HG02943 (cell line): Measurements from ENCODE around the gene PIEZO2.

ENCODE experiments used
- ATAC-seq: cut with Tn5 transposase; IDR thresholded peaks from one replicate; pipeline ENCODE4 v1.9.1; 2021; ENCODE audit warnings: mild to moderate bottlenecking, low read depth, moderate library complexity; ENCODE audit not compliant: unreplicated experiment

The PIEZO2 gene

DNA sequence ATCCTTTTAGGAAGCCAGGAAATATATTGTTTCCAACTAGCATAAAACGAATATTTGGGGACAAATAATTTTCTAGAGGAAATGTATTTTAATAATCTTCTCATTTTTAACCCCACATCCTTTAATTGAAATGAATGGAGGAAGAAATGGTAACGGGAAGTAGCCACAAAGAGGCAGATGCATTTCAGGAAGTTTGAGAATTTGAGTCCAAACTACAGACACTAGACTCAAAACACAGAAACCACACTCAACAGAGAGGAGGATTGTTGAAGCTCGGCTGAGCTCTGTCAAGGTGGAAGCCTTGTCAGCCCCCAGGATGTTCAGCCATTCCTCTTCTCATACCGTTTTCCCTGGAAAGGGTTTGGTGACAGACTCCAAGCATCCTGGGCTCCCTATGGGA lies 335.0 kb downstream of the PIEZO2 start:
- no peak for ATAC-seq

DNA sequence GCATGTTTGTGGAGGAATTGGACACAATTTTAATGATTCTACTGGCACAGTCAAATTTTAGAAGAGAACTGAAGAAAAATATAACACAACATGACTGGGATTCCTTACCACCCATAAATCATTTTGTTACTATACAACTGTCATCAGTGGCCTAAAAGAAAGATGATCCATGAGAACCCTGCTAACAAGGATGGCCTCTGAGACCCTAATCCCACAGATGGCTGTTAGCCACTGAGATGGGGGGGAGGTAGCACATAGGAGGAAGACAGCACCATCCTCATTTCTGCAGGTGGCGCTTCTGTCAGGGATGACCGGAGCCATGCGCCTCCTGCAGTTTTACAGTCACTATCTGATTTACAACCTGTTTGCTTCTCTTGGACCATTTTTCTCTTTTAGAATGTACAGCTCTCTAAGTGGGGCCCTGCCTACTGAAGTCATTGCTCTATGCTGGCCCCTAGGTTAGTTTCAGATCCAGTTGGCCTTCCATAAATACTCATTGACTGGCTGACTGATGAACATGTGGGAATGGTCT lies 343.7 kb downstream of the PIEZO2 start:
- no peak for ATAC-seq

- ATAC-seq: no peak
These were observed 345.2 kb downstream of the PIEZO2 start for GRCh38 chr18:10804126-10804525.

DNA sequence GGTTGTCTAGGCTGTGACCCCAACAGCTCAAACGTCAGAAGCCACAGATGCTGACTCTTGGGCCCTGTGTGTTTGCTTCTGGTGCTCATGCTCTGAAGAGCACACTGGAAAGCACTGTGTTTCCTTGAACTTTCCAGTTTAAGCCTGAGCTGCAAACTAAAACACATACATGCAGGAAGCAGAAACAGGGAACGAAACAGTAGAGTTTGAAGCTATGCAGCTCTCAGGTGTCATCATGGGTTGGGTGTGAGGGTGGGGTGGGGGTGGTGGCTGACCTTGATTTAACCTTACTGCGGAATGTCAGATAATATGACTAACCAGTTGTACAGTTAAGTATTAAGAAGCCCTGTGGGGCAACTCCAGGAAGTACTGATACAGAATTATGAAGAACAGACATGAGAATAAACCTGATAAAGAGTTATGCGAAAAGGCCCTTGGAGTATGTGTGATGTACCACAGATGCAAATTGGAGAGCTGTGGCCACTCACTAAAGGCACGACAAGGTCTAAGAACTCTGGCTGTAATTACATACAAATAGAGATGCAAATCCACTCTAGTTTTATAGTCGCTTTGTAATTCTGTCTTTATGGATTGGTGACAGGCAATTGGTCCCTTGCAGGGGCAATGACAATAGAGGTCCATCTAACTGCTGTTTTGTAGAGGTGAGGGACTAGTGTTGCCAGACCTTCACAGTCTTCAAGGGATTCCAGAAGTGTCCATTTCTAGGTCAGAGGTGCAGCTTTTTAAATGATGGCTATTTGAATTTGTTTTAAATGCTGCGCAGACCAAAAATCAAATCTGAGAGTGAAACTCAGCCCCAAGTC lies 350.4 kb downstream of the PIEZO2 start:
- no peak for ATAC-seq

- ATAC-seq: no peak
These were observed 351.5 kb downstream of the PIEZO2 start for GRCh38 chr18:10797896-10798295.

- no peak for ATAC-seq
These were observed 354.6 kb downstream of the PIEZO2 start for GRCh38 chr18:10794771-10795170.

DNA sequence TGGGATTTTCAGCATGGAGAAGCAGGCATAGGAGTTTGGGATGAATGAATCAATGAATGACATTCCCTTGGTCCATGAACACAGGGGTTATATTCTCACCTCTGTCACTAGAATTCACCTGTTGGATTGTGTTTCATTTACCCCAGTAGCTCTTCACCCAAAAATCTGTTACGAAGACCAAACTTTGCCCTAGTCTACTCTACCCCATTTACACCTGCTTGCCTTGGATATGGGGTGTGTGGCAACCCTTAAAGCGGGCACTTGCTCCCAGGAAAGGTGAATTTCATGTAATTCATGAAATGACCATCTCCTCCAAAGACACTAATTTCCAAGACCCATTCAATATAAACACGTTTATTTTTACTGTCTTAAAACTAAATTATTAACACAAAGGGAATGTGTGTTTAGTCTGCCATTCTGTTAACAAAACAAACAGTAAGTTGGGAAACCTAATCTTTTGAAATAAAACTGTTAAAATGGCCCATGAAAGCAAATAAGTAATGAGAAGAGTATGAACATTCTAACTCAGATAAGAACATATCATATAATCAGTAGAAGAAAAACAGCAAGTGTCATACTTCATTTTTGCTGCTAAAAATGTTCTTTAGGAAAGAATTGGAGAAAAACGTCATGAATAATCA lies 355.5 kb downstream of the PIEZO2 start:
- no peak for ATAC-seq

DNA sequence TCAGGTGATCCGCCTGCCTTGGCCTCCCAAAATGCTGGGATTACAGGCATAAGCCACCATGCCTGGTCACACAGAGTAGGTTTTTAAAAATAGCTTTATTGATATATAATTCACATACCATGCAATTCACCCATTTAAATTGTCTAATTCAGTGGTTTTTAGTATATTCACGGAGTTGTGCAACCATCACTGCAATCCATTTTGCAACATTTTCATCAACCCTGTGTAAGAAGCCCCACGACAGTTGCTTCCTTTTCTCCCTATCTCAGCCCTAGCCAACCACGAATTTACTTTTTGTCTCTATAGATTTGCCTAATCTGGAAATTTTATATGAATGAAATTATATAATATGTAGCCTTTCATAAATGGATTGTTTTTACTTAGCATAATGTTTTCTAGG lies 357.2 kb downstream of the PIEZO2 start:
- no peak for ATAC-seq

DNA sequence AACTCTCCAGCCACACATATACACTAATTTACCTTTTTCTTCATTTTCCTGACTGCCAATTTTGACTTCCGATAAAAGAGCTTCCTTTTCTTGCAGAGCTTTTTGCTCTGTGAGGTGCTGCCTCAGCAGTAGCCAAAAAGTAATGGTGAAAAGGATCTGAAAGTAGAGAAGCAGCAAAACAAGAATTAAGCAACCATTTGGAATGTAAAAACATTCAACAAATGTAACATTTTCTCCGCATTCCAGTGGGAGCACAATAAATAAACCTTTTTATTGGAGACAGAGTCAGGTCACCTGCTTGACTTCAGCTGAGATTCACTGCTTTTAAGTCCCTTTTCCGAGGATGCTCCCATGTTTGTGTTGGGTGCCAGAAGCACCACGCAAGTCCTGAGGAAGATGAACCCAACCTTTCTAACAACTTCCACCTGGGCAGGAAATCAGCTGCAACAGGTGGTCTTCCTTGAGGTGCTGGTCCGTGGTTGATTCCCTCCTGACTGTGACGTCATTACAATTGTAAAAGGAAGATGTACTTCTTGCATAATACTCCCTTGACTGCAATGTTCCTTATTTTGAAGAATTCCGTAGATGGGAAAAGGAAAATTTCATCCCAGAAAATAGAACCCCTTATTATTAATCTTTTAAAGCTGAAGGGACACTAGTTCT lies 358.1 kb downstream of the PIEZO2 start:
- ATAC-seq: no peak

DNA sequence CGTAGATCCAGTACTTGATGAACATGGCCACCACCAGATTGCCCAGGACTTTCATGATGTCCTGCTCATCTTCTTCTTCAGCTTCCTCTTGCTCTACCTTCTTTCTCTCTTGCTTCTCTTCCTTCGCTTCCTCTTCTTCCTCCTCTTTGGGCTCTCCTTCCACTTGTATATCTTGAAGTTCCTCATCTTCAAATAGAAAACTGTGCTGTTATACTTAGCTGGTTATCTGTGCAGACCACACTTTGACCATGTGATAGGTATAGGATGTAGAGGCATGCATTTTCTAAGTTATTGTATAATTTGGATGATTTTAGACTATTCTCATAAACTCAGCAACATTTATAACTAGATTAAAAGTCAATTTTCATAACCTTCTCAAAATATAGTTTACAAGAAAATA lies 360.2 kb downstream of the PIEZO2 start:
- no peak for ATAC-seq

- peak; percentile 89 for ATAC-seq
These were observed 362.0 kb downstream of the PIEZO2 start for GRCh38 chr18:10787293-10787901.

GRCh38 chr18:10785798-10786197 lies 363.6 kb downstream of the PIEZO2 start:
- ATAC-seq: no peak

DNA sequence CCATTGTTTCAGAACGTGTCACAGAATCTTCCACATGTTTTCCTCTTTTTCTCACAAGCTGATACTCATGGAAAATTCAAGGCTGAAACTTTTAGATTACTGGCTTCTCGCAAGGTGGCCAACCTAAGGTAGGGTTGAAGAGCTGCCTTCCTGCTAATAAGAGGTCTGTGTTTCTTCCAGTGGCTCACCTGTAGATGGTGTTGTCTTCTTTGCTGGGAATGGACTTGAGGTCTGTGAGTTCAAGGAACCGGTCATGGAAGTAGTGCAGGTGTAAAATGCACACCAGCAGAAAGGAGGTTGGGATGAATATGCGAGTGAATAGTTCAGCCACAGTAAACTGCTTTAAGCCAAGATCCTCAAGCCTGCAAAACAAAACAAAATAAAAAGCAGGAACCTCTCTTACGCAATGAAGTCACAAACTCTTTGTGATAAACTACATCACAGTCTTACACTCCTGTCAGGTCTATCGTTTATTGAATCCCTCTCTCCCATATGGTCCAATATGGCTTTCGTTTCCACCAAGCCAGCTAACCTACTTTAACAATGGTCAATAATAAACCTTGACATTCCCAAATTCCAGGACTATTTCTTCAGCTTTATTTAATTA lies 364.7 kb downstream of the PIEZO2 start:
- ATAC-seq: no peak

- ATAC-seq: no peak
These were observed 365.4 kb downstream of the PIEZO2 start for GRCh38 chr18:10783941-10784340.

GRCh38 chr18:10776493-10776892 lies 372.9 kb downstream of the PIEZO2 start:
- ATAC-seq: no peak

DNA sequence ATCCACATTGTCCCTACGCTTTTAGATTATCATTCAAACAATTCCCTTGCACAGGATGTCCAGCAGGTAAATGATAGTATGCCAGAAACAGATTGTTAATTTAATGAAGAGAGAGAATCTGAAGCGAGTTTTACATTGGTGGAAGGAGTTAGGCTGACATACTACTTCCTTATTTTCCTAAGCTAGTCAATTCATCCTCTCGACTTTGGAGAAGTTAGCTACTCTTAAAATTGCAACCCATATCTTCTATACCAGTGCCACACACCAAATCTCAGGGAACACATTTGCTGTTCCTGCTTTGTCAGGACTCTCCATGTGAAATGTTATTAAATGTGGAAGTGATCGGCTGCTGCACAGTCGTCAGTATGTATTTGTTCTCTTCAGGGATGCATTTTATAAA lies 374.3 kb downstream of the PIEZO2 start:
- no peak for ATAC-seq

DNA sequence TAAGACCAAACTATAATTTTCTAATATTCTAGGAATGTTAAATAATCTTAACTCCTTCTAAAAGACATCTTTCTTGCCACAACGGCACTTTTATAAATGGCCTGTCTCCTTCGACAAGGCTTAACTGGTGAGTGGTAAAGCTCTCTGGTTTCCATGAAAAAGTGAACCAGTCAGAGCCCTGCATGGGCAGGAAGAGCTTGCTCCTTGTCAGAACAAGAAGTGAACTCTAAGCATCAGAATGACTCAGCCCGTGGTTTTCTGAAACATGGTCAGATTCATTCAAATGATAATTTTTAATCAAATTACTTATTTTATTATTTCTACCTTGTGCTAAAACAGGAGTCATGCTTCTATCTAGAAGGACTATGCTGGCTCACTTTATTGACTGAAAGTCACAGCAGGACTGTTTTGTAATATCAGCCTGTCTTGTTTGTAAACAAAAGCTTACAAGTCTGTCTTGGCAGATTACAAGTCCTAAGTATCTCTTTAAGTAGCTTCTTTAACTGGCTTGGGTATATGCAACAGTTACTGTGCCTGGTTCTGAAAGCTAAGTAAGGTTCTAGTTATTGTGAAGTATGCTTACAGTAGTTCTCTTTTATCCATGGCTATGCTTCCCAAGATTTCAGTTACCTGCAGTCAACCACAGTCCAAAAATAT lies 378.2 kb downstream of the PIEZO2 start:
- no peak for ATAC-seq

DNA sequence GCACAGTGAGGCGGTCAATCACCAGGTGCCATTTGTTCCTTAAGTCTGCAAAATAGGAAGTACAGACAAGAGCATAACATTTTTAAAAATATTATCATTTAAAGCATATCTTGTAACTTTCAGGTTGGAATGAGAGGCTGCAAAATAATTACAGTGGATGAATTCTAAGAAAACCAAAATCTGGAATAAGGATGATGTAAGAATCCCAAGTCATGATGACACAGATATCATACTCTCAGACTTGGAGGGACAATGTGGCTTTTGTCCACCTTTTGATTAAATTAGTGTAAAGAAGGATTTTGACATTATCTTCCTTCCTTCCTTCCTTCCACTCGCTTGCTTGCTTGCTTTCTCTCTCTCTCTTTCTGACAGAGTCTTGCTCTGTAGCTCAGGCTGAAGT lies 379.1 kb downstream of the PIEZO2 start:
- no peak for ATAC-seq

GRCh38 chr18:10768221-10768620 lies 381.1 kb downstream of the PIEZO2 start:
- ATAC-seq: no peak

DNA sequence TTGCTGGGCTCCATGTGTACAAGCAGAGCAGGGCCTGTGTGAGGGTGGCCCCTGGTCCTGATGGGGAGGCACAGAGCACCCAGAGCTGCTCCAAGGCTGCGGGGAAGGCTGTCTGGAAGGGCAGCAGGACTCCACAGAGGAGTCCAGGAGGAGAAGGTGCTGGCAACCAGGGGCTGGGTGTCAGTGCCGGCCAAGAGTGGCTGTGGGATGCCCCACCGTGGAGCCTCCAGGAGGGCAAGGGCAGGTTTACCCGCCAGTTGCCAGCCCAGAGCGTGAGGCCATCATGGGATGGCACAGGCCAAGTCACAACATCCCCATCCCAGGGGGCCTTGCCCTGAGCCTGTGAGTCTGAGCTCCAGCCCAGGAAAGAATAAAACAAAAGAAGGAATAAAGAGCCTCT lies 381.7 kb downstream of the PIEZO2 start:
- no peak for ATAC-seq
